Smooth muscle cell (in vitro differentiated cells): ENCODE data around the gene SLC6A3. TPM values are rescaled to one million over a fixed set of nuclear protein-coding genes. Genes with fewer than 3 reads are reported as not detected.

Source experiments
- DNase-seq: peaks from one replicate; lab custom pipeline; 2025; ENCODE audit not compliant: unreplicated experiment; lab: John Stamatoyannopoulos, UW
- H2AFZ ChIP-seq: fragments of 200-600 bp; sonication (generic); 2 replicates; pipeline ENCODE4 v1.6.0; 2016; ENCODE audit warnings: antibody characterized with exemption, low read depth, mild to moderate bottlenecking
- H3F3A ChIP-seq: fragments of 200-600 bp; sonication (generic); 2 replicates; pipeline ENCODE4 v1.6.0; 2017; ENCODE audit warnings: antibody characterized with exemption, low read depth
- H3K27ac ChIP-seq: fragments of 200-600 bp; sonication (generic); 2 replicates; pipeline ENCODE4 v1.5.1; 2016; ENCODE audit warnings: low read depth, mild to moderate bottlenecking
- H3K27me3 ChIP-seq: fragments of 200-600 bp; sonication (generic); 2 replicates; pipeline ENCODE4 v1.6.1; 2016; ENCODE audit warnings: low read depth, mild to moderate bottlenecking
- H3K36me3 ChIP-seq: fragments of 200-600 bp; sonication (generic); 2 replicates; pipeline ENCODE4 v1.5.1; 2016; ENCODE audit warnings: low read depth
- H3K4me1 ChIP-seq: fragments of 200-600 bp; sonication (generic); 2 replicates; pipeline ENCODE4 v1.5.1; 2016; ENCODE audit warnings: low read depth
- H3K4me2 ChIP-seq: fragments of 200-600 bp; sonication (generic); 2 replicates; pipeline ENCODE4 v1.6.0; 2016; ENCODE audit warnings: mild to moderate bottlenecking
- H3K4me3 ChIP-seq: fragments of 200-600 bp; sonication (generic); 2 replicates; pipeline ENCODE4 v1.5.1; 2016; ENCODE audit warnings: mild to moderate bottlenecking
- H3K79me2 ChIP-seq: fragments of 200-600 bp; sonication (generic); 2 replicates; pipeline ENCODE4 v1.6.0; 2016; ENCODE audit warnings: low read depth, mild to moderate bottlenecking
- H3K9ac ChIP-seq: fragments of 200-600 bp; sonication (generic); 2 replicates; pipeline ENCODE4 v1.6.0; 2016; ENCODE audit warnings: low read depth
- H3K9me3 ChIP-seq: fragments of 200-600 bp; sonication (generic); replicated peaks from 2 replicates; pipeline ENCODE4 v1.5.1; 2016; ENCODE audit warnings: low read depth
- H4K20me1 ChIP-seq: fragments of 200-600 bp; sonication (generic); 2 replicates; pipeline ENCODE4 v1.6.0; 2016; ENCODE audit warnings: low read depth
- CTCF ChIP-seq: fragments of 200-600 bp; sonication (generic); IDR thresholded peaks from 2 replicates; pipeline ENCODE4 v1.5.1; 2017; ENCODE audit warnings: borderline replicate concordance, mild to moderate bottlenecking, antibody characterized with exemption; ENCODE audit not compliant: insufficient read depth, poor library complexity, severe bottlenecking
- WGBS: methylation state at CpG from one replicate; pipeline ENCODE4 v1.1.7; 2016; ENCODE audit warnings: low lambda C conversion rate; 5-methylcytosine and 5-hydroxymethylcytosine counted together
- polyA plus RNA-seq: library from polyadenylated mRNA; unstranded; fragments of >200 nt; fragmentation: Nextera tagmentation; extraction: Ambion mirVana; gene quantifications from 2 replicates; pipeline ENCODE4 v1.2.1, GENCODE V29; 2016
- total RNA-seq: library from RNA; depleted of rRNA; stranded (reverse); fragments of >200 nt; gene quantifications from 2 replicates; pipeline ENCODE4 v1.2.3, GENCODE V29; 2014

The SLC6A3 gene
- total and polyA plus RNA-seq, 2 experiments from 2014 or later: not detected

DNA sequence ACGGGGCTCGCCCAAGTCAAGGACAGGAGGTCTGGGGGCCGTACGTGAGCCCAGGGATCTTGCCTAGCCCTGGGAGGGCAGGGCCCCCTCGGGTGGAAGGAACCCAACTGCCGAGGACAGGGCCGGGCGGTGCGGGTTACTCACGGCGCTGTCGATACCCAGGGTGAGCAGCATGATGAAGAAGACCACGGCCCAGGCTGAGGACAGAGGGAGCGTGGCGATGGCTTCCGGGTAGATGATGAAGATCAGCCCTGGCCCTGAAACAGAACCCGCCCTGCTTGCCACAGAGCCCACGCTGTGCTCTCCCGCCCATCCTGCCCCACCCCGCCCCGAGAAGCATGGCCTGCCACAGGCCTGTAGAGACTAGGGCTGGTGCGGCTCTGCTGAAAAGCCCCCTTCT, 34.1 kb downstream of the SLC6A3 start:
- Histone ChIP-seq H3K9me3 (no peaks in the 10 kb centered on the region), H3K36me3 (no peaks in the 10 kb centered on the region), H3K4me2 (no peak overlapping the region), H3K9ac (no peak overlapping the region), H3K27me3 (no peaks in the 10 kb centered on the region), H3K4me3 (no peak overlapping the region), H3K4me1 (no peaks in the 10 kb centered on the region), H2AFZ (no peak overlapping the region), H4K20me1 (no peaks in the 10 kb centered on the region), H3F3A (no peaks in the 10 kb centered on the region), H3K27ac (no peak overlapping the region), H3K79me2 (no peaks in the 10 kb centered on the region)
- WGBS: 91% methylated on average over 22 of the region's 22 CpGs
- DNase-seq: no peak
- no peak for TF ChIP-seq CTCF

GRCh38 chr5:1410156-1411014, 34.9 kb downstream of the SLC6A3 start:
- Histone ChIP-seq H3K9ac (no peak overlapping the region), H3K79me2 (no peaks in the 10 kb centered on the region), H3K27ac (no peak overlapping the region), H3K27me3 (no peaks in the 10 kb centered on the region), H2AFZ (no peak overlapping the region), H3K4me3 (no peak overlapping the region), H3K9me3 (no peaks in the 10 kb centered on the region), H3K36me3 (no peaks in the 10 kb centered on the region), H3F3A (no peaks in the 10 kb centered on the region), H3K4me1 (no peaks in the 10 kb centered on the region), H4K20me1 (no peaks in the 10 kb centered on the region), H3K4me2 (no peak overlapping the region)
- no peak for TF ChIP-seq CTCF
- DNase-seq: no peak
- 90% methylated on average over 21 of the region's 21 CpGs for WGBS

- Histone ChIP-seq H3F3A (no peaks in the 10 kb centered on the region), H2AFZ (no peak overlapping the region), H4K20me1 (no peaks in the 10 kb centered on the region), H3K9me3 (no peaks in the 10 kb centered on the region), H3K36me3 (no peaks in the 10 kb centered on the region), H3K9ac (no peak overlapping the region), H3K4me3 (no peak overlapping the region), H3K4me1 (no peaks in the 10 kb centered on the region), H3K79me2 (no peaks in the 10 kb centered on the region), H3K27me3 (no peaks in the 10 kb centered on the region), H3K27ac (no peak overlapping the region), H3K4me2 (no peak overlapping the region)
- no peak for DNase-seq
- WGBS: 83% methylated on average over 33 of the region's 33 CpGs
- no peak for TF ChIP-seq CTCF
Measured at GRCh38 chr5:1409381-1410110, 35.7 kb downstream of the SLC6A3 start.
